HG03378 (cell line): ENCODE measurements around the gene FFAR3.
A peak's percentile ranks its signal among the peaks of the same experiment; 100 is the strongest.

Experiments used
- ATAC-seq: cut with Tn5 transposase; IDR thresholded peaks from one replicate; pipeline ENCODE4 v1.9.1; 2021; ENCODE audit warnings: mild to moderate bottlenecking, moderate library complexity; ENCODE audit not compliant: unreplicated experiment

The FFAR3 gene

DNA sequence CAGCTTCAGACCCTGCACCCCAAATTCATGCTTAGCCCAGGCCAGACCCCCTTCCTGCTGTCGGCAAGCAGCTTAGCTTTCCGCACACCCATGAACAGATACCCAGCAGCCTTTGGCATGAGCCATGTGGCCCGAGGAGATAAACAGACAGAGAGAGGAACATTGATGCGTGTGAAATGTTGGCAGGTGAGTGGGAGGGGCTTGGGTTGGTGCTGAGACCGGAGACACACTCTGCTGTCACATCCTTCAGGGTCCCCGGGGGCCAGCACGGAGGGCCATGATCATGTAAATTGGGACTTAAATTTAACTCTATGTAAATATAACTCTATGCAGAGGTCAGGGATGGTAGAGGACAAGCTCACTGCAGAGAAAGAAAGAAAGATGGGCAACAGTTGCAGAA, 27.8 kb upstream of the FFAR3 start:
- ATAC-seq = peak; percentile 47

- ATAC-seq = no peak
These were observed 26.6 kb upstream of the FFAR3 start for GRCh38 chr19:35331551-35332214.

- ATAC-seq = no peak
These were observed 25.4 kb upstream of the FFAR3 start for GRCh38 chr19:35332817-35333216.

GRCh38 chr19:35334144-35334753, 24.0 kb upstream of the FFAR3 start:
- no peak for ATAC-seq

GRCh38 chr19:35336166-35336955, 21.9 kb upstream of the FFAR3 start:
- no peak for ATAC-seq

GRCh38 chr19:35337097-35337983, 20.9 kb upstream of the FFAR3 start:
- ATAC-seq = no peak

- ATAC-seq = no peak
These were observed 20.3 kb upstream of the FFAR3 start for GRCh38 chr19:35337984-35338296.

DNA sequence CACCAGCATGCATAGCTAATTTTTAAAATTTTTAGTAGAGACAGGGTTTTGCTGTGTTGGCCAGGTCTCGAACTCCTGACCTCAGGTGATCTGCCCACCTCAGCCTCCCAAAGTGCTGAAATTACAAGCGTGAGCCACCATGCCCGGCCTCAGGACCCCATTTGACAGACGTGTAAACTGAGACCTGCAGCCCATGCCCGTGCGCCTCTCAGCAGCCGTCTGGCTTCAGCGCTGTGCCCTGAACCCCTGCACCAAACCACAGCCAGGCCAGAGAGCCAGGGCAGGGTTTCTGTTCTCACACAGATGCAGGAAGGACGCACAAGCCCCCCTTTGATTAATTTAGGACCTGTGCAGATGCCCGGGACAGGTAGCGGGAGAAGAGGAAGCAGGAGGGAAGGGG, 17.8 kb upstream of the FFAR3 start:
- no peak for ATAC-seq

DNA sequence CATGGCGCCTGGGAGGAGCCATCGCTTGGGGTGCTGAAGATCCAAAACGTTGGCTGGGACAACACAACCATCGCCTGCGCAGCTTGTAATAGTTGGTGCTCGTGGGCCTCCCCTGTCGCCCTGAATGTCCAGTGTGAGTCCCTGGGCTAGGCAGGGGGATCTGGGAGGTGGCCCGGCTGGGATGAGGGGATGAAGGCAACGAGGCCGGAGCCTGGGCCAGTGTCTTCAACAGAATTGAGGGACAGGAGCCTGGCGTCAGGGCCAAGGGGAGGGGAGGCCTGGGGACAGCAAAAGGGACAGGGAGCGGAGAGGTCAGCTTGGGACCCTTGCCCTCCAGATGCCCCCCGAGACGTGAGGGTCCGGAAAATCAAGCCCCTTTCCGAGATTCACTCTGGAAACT, 17.3 kb upstream of the FFAR3 start:
- ATAC-seq = no peak

- ATAC-seq = no peak
These were observed 16.6 kb upstream of the FFAR3 start for GRCh38 chr19:35341565-35342225.

- no peak for ATAC-seq
These were observed 15.8 kb upstream of the FFAR3 start for GRCh38 chr19:35342430-35342829.

GRCh38 chr19:35344511-35345031, 13.7 kb upstream of the FFAR3 start:
- no peak for ATAC-seq

DNA sequence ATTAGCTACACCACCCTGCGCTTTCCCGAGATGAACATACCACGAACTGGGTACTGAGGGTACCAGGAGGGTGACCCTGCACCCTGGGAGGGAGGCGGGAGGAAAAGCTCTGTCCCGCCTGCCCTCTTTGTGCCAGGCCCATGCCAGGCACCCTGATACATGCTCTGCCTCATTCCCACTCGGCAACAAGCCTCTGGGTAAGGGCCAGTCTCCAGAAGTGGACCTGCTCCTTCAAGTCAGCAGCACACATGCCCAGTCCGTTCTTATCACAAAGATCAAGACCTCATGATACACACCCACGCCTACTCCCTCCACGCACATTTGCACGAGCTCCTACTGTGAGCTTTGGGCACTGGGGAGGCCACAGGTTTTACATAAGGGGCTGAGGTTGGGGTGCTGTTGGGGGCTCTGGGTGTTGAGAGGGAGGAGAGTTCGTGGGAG, 12.6 kb upstream of the FFAR3 start:
- no peak for ATAC-seq

DNA sequence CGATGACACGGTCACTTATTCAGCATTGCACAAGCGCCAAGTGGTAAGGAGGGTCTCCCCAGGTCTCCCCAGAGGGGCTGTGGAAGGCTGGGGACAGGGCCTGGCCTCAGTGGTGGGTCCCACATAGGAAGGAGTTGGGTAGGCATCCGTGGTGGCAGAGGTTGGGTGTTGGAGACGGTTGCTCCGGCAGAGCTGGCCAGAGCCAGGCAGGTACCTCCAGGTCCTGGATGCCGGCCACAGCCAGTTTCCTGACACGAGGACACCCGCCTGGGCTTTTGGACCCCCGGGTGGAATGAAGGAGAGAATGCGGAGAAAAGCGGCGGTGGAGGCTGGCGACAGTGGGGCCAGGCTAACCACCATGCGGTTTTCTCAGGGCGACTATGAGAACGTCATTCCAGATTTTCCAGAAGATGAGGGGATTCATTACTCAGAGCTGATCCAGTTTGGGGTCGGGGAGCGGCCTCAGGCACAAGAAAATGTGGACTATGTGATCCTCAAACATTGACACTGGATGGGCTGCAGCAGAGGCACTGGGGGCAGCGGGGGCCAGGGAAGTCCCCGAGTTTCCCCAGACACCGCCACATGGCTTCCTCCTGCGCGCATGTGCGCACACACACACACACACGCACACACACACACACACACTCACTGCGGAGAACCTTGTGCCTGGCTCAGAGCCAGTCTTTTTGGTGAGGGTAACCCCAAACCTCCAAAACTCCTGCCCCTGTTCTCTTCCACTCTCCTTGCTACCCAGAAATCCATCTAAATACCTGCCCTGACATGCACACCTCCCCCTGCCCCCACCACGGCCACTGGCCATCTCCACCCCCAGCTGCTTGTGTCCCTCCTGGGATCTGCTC, 11.8 kb upstream of the FFAR3 start:
- no peak for ATAC-seq

DNA sequence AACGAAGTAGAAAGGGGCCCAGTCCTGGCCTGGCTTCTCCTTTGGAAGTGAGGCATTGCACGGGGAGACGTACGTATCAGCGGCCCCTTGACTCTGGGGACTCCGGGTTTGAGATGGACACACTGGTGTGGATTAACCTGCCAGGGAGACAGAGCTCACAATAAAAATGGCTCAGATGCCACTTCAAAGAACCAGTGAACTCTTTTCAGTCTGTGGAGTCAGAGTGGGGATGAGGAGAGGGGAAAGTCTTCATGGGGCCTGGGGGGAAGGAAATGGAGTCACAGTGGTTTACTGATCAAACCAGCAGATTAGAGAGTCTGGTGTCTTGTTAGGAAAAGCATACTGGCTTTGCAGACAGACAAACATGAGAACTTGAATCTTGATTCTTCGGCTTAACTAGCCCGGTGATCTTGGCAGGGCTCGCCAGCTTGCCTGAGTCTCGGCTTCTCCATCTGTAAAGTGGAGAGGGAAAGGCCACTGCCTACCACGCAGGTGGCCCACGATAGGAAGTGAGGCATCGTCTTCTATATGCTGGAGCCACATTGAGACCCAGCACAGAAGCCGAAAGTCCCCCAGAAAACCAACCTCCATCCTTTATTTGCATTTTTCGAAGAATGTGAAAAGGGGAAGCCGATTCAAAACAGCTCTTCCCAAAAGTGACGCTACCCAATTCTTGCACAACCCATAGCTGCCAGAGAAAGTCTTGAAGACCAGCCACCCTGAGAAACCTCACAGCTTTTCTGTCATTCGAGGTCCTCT, 10.9 kb upstream of the FFAR3 start, which contains the start of gene FFAR1:
FFAR1 (plus strand) TSS at position 732 of the 759 bp plus-strand sequence. CDS start 3,650 bp downstream, outside the sequence.
- peak; percentile 48 for ATAC-seq

DNA sequence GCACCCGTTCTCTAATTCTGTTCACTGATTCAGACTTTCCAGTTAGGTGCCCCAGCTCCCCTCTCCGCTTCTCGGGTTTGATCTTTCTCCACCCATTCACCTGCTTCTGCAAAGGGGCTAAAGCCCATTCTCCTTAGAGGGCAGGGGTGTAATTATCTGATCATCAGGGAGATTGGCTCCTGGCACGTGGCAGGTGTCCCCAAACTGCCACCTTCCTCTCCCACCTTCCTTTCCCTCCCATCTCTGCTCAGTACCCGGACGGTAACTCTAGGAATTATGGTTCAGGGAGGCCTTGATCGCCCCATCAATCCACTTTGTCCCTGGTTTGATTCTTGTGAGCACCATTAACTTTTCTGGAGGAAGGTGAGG, 10.3 kb upstream of the FFAR3 start:
- ATAC-seq = no peak

- ATAC-seq = no peak
These were observed 9.2 kb upstream of the FFAR3 start for GRCh38 chr19:35348911-35349611.
